Measurements from ENCODE around the gene CERK.

The CERK gene

DNA sequence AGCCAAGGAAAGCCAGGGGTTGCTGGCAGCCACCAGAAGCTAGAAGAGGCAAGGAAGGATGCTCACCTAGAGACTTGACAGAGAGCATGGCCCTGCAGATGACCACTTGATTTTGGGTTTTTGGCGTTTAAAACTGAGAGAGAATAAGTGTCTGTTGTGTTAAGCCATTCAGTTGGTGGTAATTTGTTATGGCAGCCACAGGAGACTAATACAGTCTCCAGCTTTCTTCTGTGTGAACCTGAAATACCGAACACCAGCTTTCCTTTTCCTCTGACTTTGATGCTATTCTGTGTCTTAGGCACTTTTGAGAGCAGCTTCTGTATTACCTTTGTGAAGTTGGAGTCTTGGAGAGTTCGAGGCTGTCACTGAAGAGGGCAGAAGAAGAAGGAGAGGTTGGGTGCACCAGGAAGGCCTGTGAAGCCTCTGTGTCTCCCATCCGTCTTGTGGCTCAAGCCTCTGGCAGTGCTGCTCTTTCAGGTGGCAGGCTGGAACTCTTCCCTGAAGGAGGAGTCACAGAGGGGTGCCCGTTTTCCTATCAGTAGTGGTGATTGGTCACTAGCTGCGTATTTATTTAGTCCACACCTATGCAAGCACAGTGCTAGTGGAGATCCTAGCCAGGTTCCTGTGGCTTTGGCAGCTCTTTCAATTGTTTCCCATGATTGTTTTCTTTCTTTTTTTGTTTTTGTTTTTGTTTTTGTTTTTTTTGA, 26.9 kb upstream of the CERK start:
- no peak for DNase-seq

- DNase-seq: no peak
Observed at GRCh38 chr22:46764140-46764680, 26.2 kb upstream of the CERK start.

- no peak for DNase-seq
Observed at GRCh38 chr22:46763051-46763705, 25.1 kb upstream of the CERK start.

GRCh38 chr22:46762238-46763050, 24.4 kb upstream of the CERK start, which contains the start of gene TBC1D22A:
Gene TBC1D22A (plus strand): TSS chr22:46762650. CDS start chr22:46762787, 137 bp downstream.
- peak; percentile 97 for DNase-seq

- no peak for DNase-seq
Observed at GRCh38 chr22:46761539-46762237, 23.6 kb upstream of the CERK start.

GRCh38 chr22:46761017-46761416, 23.0 kb upstream of the CERK start:
- no peak for DNase-seq

DNA sequence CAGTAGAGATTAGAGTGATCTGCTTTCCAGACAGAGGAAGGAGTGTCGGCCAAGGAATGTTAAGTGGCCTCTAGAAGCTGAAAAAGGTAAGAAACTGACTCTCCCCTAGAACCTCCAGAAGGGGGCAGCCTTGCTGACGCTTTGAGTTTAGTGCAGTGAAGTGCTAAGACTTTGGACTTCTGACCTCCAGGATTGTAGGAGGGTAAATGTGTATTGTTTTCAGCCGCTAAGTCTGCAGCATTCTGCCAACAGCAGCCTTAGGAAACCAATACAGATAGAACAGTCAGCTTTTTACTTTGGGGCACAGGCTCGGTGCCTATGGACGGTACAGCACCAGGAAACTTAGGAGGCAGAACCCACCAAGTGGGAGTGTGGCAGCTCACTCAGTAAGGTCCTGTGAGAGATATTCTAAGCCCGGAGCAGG, 20.8 kb upstream of the CERK start:
- DNase-seq: peak; percentile 67

GRCh38 chr22:46758121-46758520, 20.1 kb upstream of the CERK start:
- DNase-seq: no peak

- no peak for DNase-seq
Observed at GRCh38 chr22:46757104-46757503, 19.1 kb upstream of the CERK start.

GRCh38 chr22:46756097-46756496, 18.0 kb upstream of the CERK start:
- no peak for DNase-seq

DNA sequence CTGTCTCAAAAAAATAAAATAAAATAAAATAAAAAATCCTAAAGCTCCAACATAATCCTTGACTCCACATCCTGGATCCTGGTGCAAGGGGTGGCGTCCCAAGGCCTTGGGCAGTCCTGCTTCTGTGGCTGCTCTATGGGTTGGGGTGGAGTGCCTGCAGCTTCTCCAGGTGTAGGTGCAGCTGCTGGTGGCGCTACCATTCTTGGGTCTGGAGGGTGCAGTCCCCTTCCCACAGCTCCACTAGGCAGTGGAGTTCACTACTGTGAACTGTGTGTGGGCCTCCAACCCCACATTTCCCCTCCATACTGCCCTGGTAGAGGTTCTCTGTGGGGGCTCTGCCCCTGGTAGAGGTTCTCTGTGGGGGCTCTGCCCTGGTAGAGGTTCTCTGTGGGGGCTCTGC, 17.5 kb upstream of the CERK start:
- no peak for DNase-seq

DNA sequence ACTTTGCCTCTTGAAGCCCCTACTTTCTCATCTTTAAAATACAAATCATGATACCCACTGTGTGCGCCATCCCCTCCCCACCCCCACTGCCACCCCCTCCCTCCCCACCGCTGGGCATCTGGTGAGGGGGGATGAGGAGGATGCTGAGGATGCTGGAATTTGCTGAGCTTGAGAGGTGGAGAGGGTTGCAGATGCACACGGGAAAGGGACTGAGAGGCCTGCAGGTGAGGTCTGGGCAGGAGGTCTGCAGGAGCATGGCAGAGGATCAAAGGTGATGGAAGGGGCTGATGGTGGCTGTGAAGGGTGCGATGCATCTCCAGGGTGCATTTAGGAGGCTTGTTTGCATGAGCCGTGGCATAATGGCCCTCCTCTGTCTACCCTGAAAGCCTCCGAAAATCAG, 16.8 kb upstream of the CERK start:
- DNase-seq: no peak

GRCh38 chr22:46754110-46754799, 16.2 kb upstream of the CERK start:
- DNase-seq: peak; percentile 45

DNA sequence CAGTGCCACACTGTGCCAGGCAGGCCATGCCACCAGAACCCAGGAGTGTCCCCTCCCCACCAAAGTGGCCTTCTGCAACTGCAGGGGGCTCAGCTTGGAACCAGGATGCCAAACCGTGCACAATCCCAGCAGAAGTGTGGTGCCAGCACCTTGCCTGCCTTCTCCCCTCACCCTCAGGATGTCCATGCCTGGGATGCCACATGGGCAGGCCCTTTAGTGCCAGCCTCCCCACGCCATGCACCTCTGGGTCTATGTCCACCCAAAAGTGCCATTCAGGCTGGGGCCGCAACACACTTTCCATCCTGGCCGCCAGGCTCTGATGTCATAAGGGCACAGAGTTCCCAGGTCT, 15.7 kb upstream of the CERK start:
- no peak for DNase-seq

GRCh38 chr22:46753360-46753759, 15.3 kb upstream of the CERK start:
- DNase-seq: no peak

DNA sequence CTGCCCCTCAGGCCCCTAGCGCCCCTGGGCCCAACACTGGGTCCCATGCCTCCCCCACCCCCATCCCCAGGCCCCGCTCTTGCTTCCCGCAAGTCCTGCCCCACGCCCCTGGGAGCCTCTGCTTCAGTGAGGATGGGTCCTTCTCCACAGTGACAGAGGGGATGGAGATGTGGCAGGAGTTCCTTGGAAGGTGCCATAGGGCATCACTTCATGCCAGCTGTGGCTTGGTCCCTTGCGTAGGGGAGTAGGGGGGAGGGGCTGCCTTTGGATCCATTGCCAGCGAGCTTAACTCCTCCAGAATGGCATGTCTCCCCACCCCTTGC, 14.9 kb upstream of the CERK start:
- no peak for DNase-seq

DNA sequence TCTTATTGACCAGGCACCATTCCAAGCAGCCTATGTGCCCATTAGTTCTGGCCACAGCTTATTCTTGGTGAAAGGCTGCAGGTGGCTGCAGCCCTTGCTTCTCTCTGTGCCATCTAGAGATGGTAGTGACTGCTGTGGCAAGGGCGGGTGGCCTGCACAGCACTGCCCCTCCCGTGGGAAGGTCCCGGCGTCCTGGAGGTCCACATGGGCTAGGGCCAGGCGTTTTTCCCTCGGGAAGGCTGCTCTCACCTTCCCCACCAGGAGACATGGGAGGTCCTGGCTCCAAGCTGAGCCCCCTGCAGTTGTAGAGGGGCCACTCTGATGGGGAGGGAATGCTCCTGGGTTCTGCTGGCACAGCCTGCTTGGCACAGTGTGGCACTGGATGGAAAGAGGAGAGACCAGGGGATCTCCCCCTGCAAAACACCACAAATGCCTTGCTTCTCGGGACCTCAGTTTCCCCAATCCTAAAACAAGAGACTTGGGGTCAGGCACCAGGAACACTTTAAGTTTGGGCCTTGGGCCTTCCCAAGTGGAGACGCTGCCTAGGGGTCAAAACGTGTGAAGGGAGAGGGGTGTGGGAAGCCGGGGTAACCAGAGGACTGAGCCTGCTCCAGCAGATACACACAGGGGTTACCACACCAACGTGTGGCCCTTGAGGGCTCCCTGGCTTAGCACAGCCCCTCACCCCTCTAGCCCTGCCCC, 14.4 kb upstream of the CERK start:
- DNase-seq: no peak

DNA sequence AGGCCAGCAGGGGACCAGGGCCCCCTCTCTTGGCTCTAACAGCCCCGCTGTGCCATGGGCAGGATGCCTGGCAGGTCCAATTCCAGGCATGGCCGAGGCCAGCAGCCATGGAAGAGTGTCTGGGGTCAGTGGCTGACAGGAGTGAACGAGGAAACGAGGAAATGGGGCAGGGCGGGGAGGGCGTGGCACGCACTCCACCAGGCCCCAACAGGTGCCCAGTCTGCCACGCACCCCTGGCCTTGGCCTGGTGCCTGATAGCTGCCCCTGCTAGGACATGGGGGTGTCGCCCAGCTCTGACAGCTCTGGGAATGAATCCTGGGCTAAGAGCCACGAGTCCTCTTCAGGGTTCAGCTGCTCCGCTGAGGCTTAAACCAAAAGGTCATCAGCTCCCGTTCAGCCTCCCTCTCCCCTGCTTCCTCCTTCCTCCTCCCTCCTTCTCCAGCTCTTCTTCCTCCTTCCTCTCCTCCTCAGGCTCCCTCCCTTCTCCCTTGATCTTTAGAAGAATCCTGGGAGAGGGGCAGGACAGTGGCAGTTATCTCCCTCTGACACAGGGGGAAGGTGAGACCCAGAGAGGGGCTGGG, 12.9 kb upstream of the CERK start:
- DNase-seq: no peak

GRCh38 chr22:46750530-46750800, 12.4 kb upstream of the CERK start:
- no peak for DNase-seq

DNA sequence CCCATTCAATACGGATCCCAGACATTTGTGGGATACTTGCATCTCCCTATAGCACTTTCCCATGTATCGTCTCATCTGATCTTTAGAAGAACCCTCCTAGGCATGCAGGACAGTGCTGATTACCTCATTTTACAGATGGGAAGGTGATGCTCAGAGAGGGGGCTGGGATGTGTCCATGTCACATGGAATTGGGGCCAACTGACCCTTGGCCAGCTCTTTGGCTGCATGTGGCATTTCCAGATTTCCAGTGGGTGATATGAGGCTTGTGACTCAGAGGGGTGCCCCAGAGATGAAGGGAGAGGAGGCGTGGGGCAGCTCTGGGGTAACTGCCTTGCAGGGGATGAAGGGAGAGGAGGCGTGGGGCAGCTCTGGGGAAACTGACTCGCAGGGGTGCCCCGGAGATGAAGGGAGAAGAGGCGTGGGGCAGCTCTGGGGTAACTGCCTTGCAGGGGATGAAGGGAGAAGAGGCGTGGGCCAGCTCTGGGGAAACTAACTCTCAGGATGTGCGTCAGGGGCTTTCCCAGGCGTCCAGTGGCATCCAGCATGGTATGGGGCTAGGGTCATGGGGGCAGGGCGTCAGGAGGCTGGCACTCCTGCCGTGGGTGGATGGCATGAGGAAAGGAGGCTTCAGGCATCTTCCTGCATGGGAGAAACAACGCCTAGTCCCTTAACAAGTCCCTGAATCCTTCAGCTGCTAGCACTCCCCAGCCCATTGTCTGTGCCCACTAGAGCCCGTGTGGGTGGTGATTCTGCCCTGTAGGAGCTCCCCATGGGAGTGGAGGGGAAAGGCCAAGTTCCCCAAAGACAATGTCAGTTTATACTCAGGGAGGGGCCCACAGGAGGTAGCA, 11.9 kb upstream of the CERK start:
- peak; percentile 31 for DNase-seq
